Right cardiac atrium (tissue), 5 donors: ENCODE measurements around the gene PLG. TPM values are rescaled to one million over a fixed set of nuclear protein-coding genes. Genes with fewer than 3 reads are reported as not detected.
"Not testable (repeated sequence)": the region's sequence is repeated elsewhere in the genome, so short reads cannot be mapped to it uniquely, and the experiment has no call there.

ENCODE experiments used
- ATAC-seq, 2 donors: fragments of 200-7000 bp; cut with Tn5 transposase; one replicate each; pipeline versions ENCODE4 v1.8.0 to v1.9.1; 2020; ENCODE audit warnings: moderate library complexity in 2 of 2, mild to moderate bottlenecking in 1 of 2
- DNase-seq, 3 donors: peaks; one replicate each; pipeline ENCODE4 v3.0.0-alpha.2; 2020
- H3K27ac ChIP-seq: one replicate; pipeline ENCODE4 v1.5.1; 2013; ENCODE audit warnings: mild to moderate bottlenecking, low read length, control low read depth, moderate library complexity
- H3K27me3 ChIP-seq: one replicate; pipeline ENCODE4 v1.6.1; 2013; ENCODE audit not compliant: control insufficient read depth, insufficient read depth
- H3K4me1 ChIP-seq: one replicate; pipeline ENCODE4 v1.6.1; 2013; ENCODE audit warnings: low read length; ENCODE audit not compliant: control insufficient read depth, insufficient read depth
- H3K4me3 ChIP-seq: one replicate; pipeline ENCODE4 v1.5.1; 2013; ENCODE audit warnings: low read length, control low read depth
- H3K9me3 ChIP-seq: one replicate; pipeline ENCODE4 v1.6.1; 2013; ENCODE audit warnings: low read length; ENCODE audit not compliant: control insufficient read depth
- WGBS: extraction: QIAGEN DNeasy Blood & Tissue Kit; methylation state at CpG from one replicate; pipeline ENCODE4 v1.1.7; 2013; 5-methylcytosine and 5-hydroxymethylcytosine counted together
- intact Hi-C, 4 donors: fragments of 100-400 bp; cut with DNase I; formaldehyde crosslinking; loops; one replicate each; pipeline versions ENCODE4 v1.11.0 to v1.14.0; 2022 to 2023
- polyA plus RNA-seq: library from polyadenylated mRNA; stranded (reverse); fragments of 200-250 nt; gene quantifications from one replicate; pipeline ENCODE4 v1.2.3, GENCODE V29; 2013
- total RNA-seq, 4 donors: library from RNA; stranded (reverse); fragmentation: NEBNext Ultra II Directional; extraction: Animal tissue kit (Norgen Biotek cat#: 25700); gene quantifications; one replicate each; pipeline ENCODE4 v1.2.1, GENCODE V29; 2021
- donor health status: healthy with polysubstance abuse.
- donor health status: DM: no; HTN: yes; CAD: no.
- donor health status: DM: no; HTN: no; CAD: no.
- donor health status: DM: no; HTN: yes; CAD: no; lungs with severe emphysema.
- donor health status: DM: yes; HTN: yes; CAD: no.

PLG gene
- total and polyA plus RNA-seq, 5 donors = not detected

DNA sequence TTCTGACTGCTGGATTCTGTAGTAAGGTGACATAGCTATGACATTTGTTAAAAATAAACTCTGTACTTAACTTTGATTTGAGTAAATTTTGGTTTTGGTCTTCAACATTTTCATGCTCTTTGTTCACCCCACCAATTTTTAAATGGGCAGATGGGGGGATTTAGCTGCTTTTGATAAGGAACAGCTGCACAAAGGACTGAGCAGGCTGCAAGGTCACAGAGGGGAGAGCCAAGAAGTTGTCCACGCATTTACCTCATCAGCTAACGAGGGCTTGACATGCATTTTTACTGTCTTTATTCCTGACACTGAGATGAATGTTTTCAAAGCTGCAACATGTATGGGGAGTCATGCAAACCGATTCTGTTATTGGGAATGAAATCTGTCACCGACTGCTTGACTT, 51.2 kb downstream of the PLG start:
- H3K27me3 ChIP-seq, H3K27ac ChIP-seq, ATAC-seq, intact Hi-C loops, H3K4me1 ChIP-seq, H3K4me3 ChIP-seq, DNase-seq, H3K9me3 ChIP-seq: not testable (repeated sequence)
- WGBS = 39% methylated on average over 4 of the region's 4 CpGs

- H3K4me3 ChIP-seq = no peak overlapping the region
- no peak overlapping the region for H3K27ac ChIP-seq
- no peaks in the 10 kb centered on the region for H3K4me1 ChIP-seq
- DNase-seq = no peak
- intact Hi-C loops = no loop called here
- H3K27me3 ChIP-seq = no peaks in the 10 kb centered on the region
- ATAC-seq = no peak
- peaks cover 2% of the 10 kb centered on the region for H3K9me3 ChIP-seq
- WGBS = 28% methylated on average over 2 of the region's 2 CpGs
Measured at GRCh38 chr6:160755165-160755564, 53.1 kb downstream of the PLG start.

- intact Hi-C loops = no loop called here
- H3K4me3 ChIP-seq = no peak overlapping the region
- no peak overlapping the region for H3K27ac ChIP-seq
- no peaks in the 10 kb centered on the region for H3K27me3 ChIP-seq
- H3K9me3 ChIP-seq = peaks cover 2% of the 10 kb centered on the region
- no peak for ATAC-seq
- no peak for DNase-seq
- no peaks in the 10 kb centered on the region for H3K4me1 ChIP-seq
- WGBS = 96% methylated on average over 1 of the region's 1 CpG
Measured at GRCh38 chr6:160756021-160756420, 54.0 kb downstream of the PLG start.

- H3K27ac ChIP-seq = no peak overlapping the region
- H3K4me1 ChIP-seq = no peaks in the 10 kb centered on the region
- no peaks in the 10 kb centered on the region for H3K27me3 ChIP-seq
- ATAC-seq = no peak
- H3K9me3 ChIP-seq = peaks cover 2% of the 10 kb centered on the region
- WGBS = 38% methylated on average over 4 of the region's 4 CpGs
- no peak for DNase-seq
- H3K4me3 ChIP-seq = no peak overlapping the region
- intact Hi-C loops = no loop called here
Measured at GRCh38 chr6:160756871-160757270, 54.8 kb downstream of the PLG start.

GRCh38 chr6:160764847-160765246, 62.8 kb downstream of the PLG start:
- 88% methylated on average over 5 of the region's 5 CpGs for WGBS

GRCh38 chr6:160765412-160765811, 63.4 kb downstream of the PLG start:
- H3K4me3 ChIP-seq = no peak overlapping the region
- ATAC-seq = no peak
- H3K27ac ChIP-seq = no peak overlapping the region
- intact Hi-C loops = no loop called here
- 53% methylated on average over 8 of the region's 8 CpGs for WGBS
- no peaks in the 10 kb centered on the region for H3K4me1 ChIP-seq
- H3K27me3 ChIP-seq = no peaks in the 10 kb centered on the region
- H3K9me3 ChIP-seq = no peaks in the 10 kb centered on the region
- no peak for DNase-seq

More at GRCh38 chr6:160764847-160765246, 62.8 kb downstream of the PLG start:
- Histone ChIP-seq H3K27me3 (no peaks in the 10 kb centered on the region), H3K9me3 (no peaks in the 10 kb centered on the region), H3K27ac (no peak overlapping the region), H3K4me3 (no peak overlapping the region), H3K4me1 (no peaks in the 10 kb centered on the region)
- intact Hi-C loops = no loop called here
- DNase-seq (no peak), ATAC-seq (no peak)

DNA sequence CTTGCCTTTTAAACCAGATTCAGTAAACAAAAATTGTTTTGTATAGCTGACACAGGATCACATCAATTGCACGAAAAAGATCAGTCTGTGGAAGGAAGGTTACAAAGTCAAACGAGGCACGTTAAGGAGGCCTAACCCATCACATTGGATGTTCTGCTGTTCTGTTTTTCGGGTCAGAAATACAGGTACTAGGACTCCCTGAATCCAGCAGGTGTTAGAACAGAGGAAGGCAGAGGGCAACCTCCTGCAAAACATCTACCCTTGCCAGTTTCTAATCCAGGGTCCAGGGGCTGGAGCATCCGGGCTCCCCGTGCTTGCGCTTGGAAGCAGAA, 64.6 kb downstream of the PLG start:
- DNase-seq = no peak
- no peaks in the 10 kb centered on the region for H3K4me1 ChIP-seq
- no peak overlapping the region for H3K27ac ChIP-seq
- intact Hi-C loops = no loop called here
- 26% methylated on average over 7 of the region's 7 CpGs for WGBS
- H3K27me3 ChIP-seq = no peaks in the 10 kb centered on the region
- peak overlapping the region; percentile 57 for H3K4me3 ChIP-seq
- no peaks in the 10 kb centered on the region for H3K9me3 ChIP-seq
- ATAC-seq = no peak

- H3K4me1 ChIP-seq = no peaks in the 10 kb centered on the region
- 2% methylated on average over 55 of the region's 55 CpGs for WGBS
- H3K27ac ChIP-seq = no peak overlapping the region
- H3K9me3 ChIP-seq = no peaks in the 10 kb centered on the region
- no peaks in the 10 kb centered on the region for H3K27me3 ChIP-seq
- intact Hi-C loops = no loop called here
- ATAC-seq = peak; percentile 78 to 84
- peak overlapping the region; percentile 57 for H3K4me3 ChIP-seq
- DNase-seq = peak; percentile 56 to 83 (median 82)
Measured at GRCh38 chr6:160766989-160767646, 65.1 kb downstream of the PLG start.

GRCh38 chr6:160767647-160768019, 65.6 kb downstream of the PLG start:
- Histone ChIP-seq H3K4me3 (no peak overlapping the region), H3K27me3 (no peaks in the 10 kb centered on the region), H3K27ac (no peak overlapping the region), H3K9me3 (no peaks in the 10 kb centered on the region), H3K4me1 (no peaks in the 10 kb centered on the region)
- ATAC-seq = no peak
- WGBS = 46% methylated on average over 5 of the region's 5 CpGs
- intact Hi-C loops = no loop called here
- DNase-seq = no peak

DNA sequence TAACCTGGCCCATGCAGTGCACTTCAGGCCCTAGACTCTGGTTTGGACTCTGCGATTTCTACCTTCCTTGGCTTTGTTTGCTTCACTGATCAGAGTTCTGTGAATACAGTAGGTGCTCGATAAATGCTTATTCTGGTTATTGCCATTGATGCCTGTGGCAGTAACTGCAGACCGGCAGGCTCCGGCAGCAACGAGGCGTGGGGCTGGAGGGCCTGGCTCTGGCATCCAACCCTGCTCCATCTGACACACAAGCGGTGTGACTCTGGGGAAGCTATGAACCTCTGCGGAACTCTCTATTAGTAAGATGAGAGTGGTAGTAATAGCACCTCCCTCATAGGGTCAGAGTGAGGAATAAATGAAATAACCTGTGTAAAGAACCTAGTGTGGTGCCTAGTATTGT, 66.1 kb downstream of the PLG start:
- intact Hi-C loops = no loop called here
- Histone ChIP-seq H3K27me3 (no peaks in the 10 kb centered on the region), H3K9me3 (no peaks in the 10 kb centered on the region), H3K4me3 (no peak overlapping the region), H3K4me1 (no peaks in the 10 kb centered on the region), H3K27ac (no peak overlapping the region)
- 93% methylated on average over 8 of the region's 8 CpGs for WGBS
- no peak for DNase-seq
- ATAC-seq = no peak

DNA sequence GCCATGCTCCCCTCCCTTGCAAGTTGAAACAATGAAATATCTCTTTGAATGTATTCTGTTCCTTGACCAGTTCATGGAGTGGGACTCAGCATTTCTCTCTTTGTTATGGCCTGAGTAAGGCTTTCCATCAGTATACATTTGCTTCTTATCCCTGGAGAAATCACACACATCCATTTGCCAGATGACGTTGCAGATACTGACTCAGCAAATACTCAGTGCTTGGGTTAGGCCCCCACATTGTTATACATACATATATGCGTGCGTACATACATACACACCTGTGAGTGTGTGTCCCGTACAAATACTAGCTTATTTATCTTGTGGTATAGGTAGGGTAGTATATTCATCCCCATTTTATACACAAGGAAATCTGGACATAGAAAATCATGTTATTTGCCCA, 72.4 kb downstream of the PLG start:
- intact Hi-C loops = no loop called here
- no peaks in the 10 kb centered on the region for H3K27me3 ChIP-seq
- 85% methylated on average over 4 of the region's 4 CpGs for WGBS

More for the DNA sequence above, 72.4 kb downstream of the PLG start:
- H3K4me3 ChIP-seq = no peak overlapping the region
- H3K9me3 ChIP-seq = no peaks in the 10 kb centered on the region
- ATAC-seq (no peak), DNase-seq (no peak)
- no peaks in the 10 kb centered on the region for H3K4me1 ChIP-seq
- H3K27ac ChIP-seq = no peak overlapping the region
